PC-9 (cell line): ENCODE results near the gene KIAA1671.

Experiments used
- EZH2 ChIP-seq: fragments of 200-600 bp; sonication (generic); IDR thresholded peaks from 2 replicates; pipeline ENCODE4 v1.8.0; 2017; ENCODE audit warnings: antibody characterized with exemption, low read depth
- TF ChIP-seq, protein P1 (sequence below): fragments of 200-600 bp; sonication (generic); conservative IDR thresholded peaks from 2 replicates; pipeline ENCODE4 v1.6.1; 2017; ENCODE audit warnings: mixed run types, antibody characterized with exemption, mild to moderate bottlenecking, moderate library complexity

DNA sequence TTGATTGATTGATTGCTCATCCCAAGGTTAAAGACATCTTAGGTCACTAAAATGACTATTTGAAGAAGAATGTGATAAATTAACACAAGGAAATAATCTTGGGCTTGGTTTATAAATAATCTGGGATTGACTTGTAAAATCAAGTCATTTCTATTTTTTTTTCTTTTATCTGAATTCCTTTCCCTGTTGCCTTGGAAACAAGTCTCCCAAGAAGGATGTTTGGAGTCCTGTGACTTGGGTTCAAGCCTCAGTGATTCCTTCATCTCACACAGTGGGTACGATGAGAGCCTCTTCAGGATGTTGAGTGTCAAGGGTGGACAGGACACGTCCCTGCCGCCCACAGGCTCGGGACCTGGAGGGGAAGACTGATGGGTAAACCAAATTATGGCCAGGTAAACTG, 149.0 kb downstream of the KIAA1671 start:
- no peak for TF ChIP-seq EZH2
- TF ChIP-seq, protein P1, sequence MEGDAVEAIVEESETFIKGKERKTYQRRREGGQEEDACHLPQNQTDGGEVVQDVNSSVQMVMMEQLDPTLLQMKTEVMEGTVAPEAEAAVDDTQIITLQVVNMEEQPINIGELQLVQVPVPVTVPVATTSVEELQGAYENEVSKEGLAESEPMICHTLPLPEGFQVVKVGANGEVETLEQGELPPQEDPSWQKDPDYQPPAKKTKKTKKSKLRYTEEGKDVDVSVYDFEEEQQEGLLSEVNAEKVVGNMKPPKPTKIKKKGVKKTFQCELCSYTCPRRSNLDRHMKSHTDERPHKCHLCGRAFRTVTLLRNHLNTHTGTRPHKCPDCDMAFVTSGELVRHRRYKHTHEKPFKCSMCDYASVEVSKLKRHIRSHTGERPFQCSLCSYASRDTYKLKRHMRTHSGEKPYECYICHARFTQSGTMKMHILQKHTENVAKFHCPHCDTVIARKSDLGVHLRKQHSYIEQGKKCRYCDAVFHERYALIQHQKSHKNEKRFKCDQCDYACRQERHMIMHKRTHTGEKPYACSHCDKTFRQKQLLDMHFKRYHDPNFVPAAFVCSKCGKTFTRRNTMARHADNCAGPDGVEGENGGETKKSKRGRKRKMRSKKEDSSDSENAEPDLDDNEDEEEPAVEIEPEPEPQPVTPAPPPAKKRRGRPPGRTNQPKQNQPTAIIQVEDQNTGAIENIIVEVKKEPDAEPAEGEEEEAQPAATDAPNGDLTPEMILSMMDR, result no peak
